A549 (cell line): ENCODE measurements around the gene SSU72. TPM values are rescaled to one million over a fixed set of nuclear protein-coding genes. Genes with fewer than 3 reads are reported as not detected.
A peak's percentile ranks its signal among the peaks of the same experiment; 100 is the strongest.
"Not testable (repeated sequence)": the region's sequence is repeated elsewhere in the genome, so short reads cannot be mapped to it uniquely, and the experiment has no call there.

Experiments used
- ATAC-seq, 2 experiments: fragments of 200-7000 bp in 1 of 2; fragments of >200 bp in 1 of 2; cut with Nextera tagmentation in 1 of 2; cut with Tn5 transposase in 1 of 2; 3 replicates each; pipeline versions ENCODE4 v1.8.0 to v1.9.1; 2018 to 2020; ENCODE audit warnings: mild to moderate bottlenecking in 1 of 2, moderate library complexity in 1 of 2
- CTCF ChIA-PET: fragments of 300-600 bp; sonication (Branson Sonifier 250); formaldehyde crosslinking; extraction: SDS; loops from one replicate; lab custom pipeline; 2021; ENCODE audit warnings: antibody characterized with exemption, inconsistent platforms; lab: Yijun Ruan, JAX
- POLR2A ChIA-PET: fragments of 350-600 bp; formaldehyde crosslinking; extraction: SDS; loops from one replicate; lab custom pipeline; 2021; ENCODE audit warnings: antibody characterized with exemption, inconsistent platforms; lab: Yijun Ruan, JAX
- DNase-seq, 2 experiments: peaks; one replicate each; pipeline versions ENCODE4 v3.0.0 to v3.0.0-alpha.2; 2011 to 2016; ENCODE audit warnings: low read depth in 1 of 2, low spot score in 1 of 2
- FAIRE-seq: peaks from 2 replicates; lab custom pipeline; 2011; peaks lifted over from hg19 to GRCh38; lab: Jason Lieb, UNC
- H3K27ac ChIP-seq, 2 experiments: fragments of >200 bp; sonication (Bioruptor Twin); formaldehyde crosslinking; 3 replicates each; pipeline ENCODE4 v1.5.1; 2016 to 2017
- H3K4me1 ChIP-seq: fragments of >200 bp; sonication (Bioruptor Twin); formaldehyde crosslinking; 3 replicates; pipeline ENCODE4 v1.6.1; 2016
- H3K4me2 ChIP-seq: fragments of >200 bp; sonication (Bioruptor Twin); formaldehyde crosslinking; 3 replicates; pipeline ENCODE4 v1.6.1; 2016
- H3K4me3 ChIP-seq: fragments of >200 bp; sonication (Bioruptor Twin); formaldehyde crosslinking; 3 replicates; pipeline ENCODE4 v1.5.1; 2016
- H3K9me3 ChIP-seq: fragments of >200 bp; sonication (Bioruptor Twin); formaldehyde crosslinking; 3 replicates; pipeline ENCODE4 v1.6.1; 2016
- CBX2 ChIP-seq: fragments of 200-600 bp; sonication (generic); IDR thresholded peaks from 2 replicates; pipeline ENCODE4 v1.6.1; 2016; ENCODE audit warnings: low read depth, mild to moderate bottlenecking, borderline replicate concordance
- CHD2 ChIP-seq: fragments of 150-350 bp; IDR thresholded peaks from 2 replicates; pipeline ENCODE4 v1.6.1; 2014; ENCODE audit warnings: low read length; ENCODE audit not compliant: partially characterized antibody
- EHF ChIP-seq: fragments of 250-450 bp; sonication (Bioruptor Pico); IDR thresholded peaks from 2 replicates; pipeline ENCODE4 v1.5.0; 2020; ENCODE audit warnings: mild to moderate bottlenecking
- ESRRA ChIP-seq: fragments of 150-350 bp; IDR thresholded peaks from 2 replicates; pipeline ENCODE4 v1.6.1; 2014; ENCODE audit warnings: mild to moderate bottlenecking, low read length, borderline replicate concordance
- FOSB ChIP-seq: fragments of 250-450 bp; sonication (Bioruptor Pico); IDR thresholded peaks from 2 replicates; pipeline ENCODE4 v1.5.0; 2020; ENCODE audit warnings: mild to moderate bottlenecking, moderate library complexity
- FOSL2 ChIP-seq, 2 experiments: fragments of 450-650 bp in 1 of 2; fragments of >200 bp in 1 of 2; sonication (Bioruptor Twin) in 1 of 2; formaldehyde crosslinking; IDR thresholded peaks; 2 replicates each; pipeline versions ENCODE4 v1.5.0 to v1.6.1; 2016 to 2020; ENCODE audit warnings: mild to moderate bottlenecking in 1 of 2, moderate library complexity in 1 of 2
- GATA3 ChIP-seq: IDR thresholded peaks from 2 replicates; pipeline ENCODE4 v1.6.1; 2012; ENCODE audit warnings: borderline replicate concordance
- HEYL ChIP-seq: fragments of 250-450 bp; sonication (Bioruptor Pico); IDR thresholded peaks from 2 replicates; pipeline ENCODE4 v1.8.0; 2021; ENCODE audit warnings: mild to moderate bottlenecking, moderate library complexity
- HOXB5 ChIP-seq: fragments of 250-450 bp; sonication (Bioruptor Pico); IDR thresholded peaks from 2 replicates; pipeline ENCODE4 v1.5.0; 2020; ENCODE audit warnings: mild to moderate bottlenecking, moderate library complexity
- MAZ ChIP-seq: fragments of 150-350 bp; IDR thresholded peaks from 2 replicates; pipeline ENCODE4 v1.6.1; 2014; ENCODE audit warnings: antibody characterized with exemption, low read depth, low read length, borderline replicate concordance
- MYC ChIP-seq: IDR thresholded peaks from 2 replicates; pipeline ENCODE4 v1.6.1; 2012; ENCODE audit warnings: mild to moderate bottlenecking, inconsistent platforms, low read length, improper control_type of control experiment, borderline replicate concordance
- NR3C1 ChIP-seq: fragments of >200 bp; sonication (Bioruptor Twin); formaldehyde crosslinking; IDR thresholded peaks from 3 replicates; pipeline ENCODE4 v1.6.1; 2017
- PBX3 ChIP-seq: IDR thresholded peaks from 2 replicates; pipeline ENCODE4 v1.6.1; 2012
- PHF8 ChIP-seq: fragments of 200-600 bp; sonication (generic); IDR thresholded peaks from 2 replicates; pipeline ENCODE4 v1.6.1; 2016; ENCODE audit warnings: low read depth, mild to moderate bottlenecking, antibody characterized with exemption, moderate library complexity, borderline replicate concordance
- POLR2A ChIP-seq: IDR thresholded peaks from 2 replicates; pipeline ENCODE4 v1.6.1; 2012; ENCODE audit warnings: mild to moderate bottlenecking, low read length
- RAD21 ChIP-seq, 2 experiments: fragments of >200 bp in 1 of 2; sonication (Bioruptor Twin) in 1 of 2; formaldehyde crosslinking in 1 of 2; IDR thresholded peaks in 1 of 2; conservative IDR thresholded peaks in 1 of 2; 2 replicates in 1 of 2; 3 replicates in 1 of 2; pipeline ENCODE4 v1.6.1; 2012 to 2018; ENCODE audit warnings: inconsistent platforms in 1 of 2
- RCOR1 ChIP-seq: fragments of 150-350 bp; IDR thresholded peaks from 2 replicates; pipeline ENCODE4 v1.6.1; 2014; ENCODE audit warnings: antibody characterized with exemption, low read length, low read depth
- RNF2 ChIP-seq: fragments of 200-600 bp; sonication (generic); IDR thresholded peaks from 2 replicates; pipeline ENCODE4 v1.6.1; 2016; ENCODE audit warnings: low read depth, mild to moderate bottlenecking, antibody characterized with exemption, moderate library complexity, borderline replicate concordance
- TFCP2L1 ChIP-seq: fragments of 250-450 bp; sonication (Bioruptor Pico); IDR thresholded peaks from 2 replicates; pipeline ENCODE4 v1.5.0; 2021; ENCODE audit warnings: mild to moderate bottlenecking
- USF2 ChIP-seq: fragments of 450-650 bp; IDR thresholded peaks from 2 replicates; pipeline ENCODE4 v1.6.1; 2014; ENCODE audit warnings: antibody characterized with exemption
- ZNF302 ChIP-seq: fragments of 250-450 bp; sonication (Bioruptor Pico); IDR thresholded peaks from 2 replicates; pipeline ENCODE4 v1.9.0; 2021; ENCODE audit warnings: inconsistent platforms, mild to moderate bottlenecking, moderate library complexity
- WGBS: methylation state at CpG from one replicate; pipeline ENCODE4 v1.1.6; 2017; ENCODE audit errors: missing lambda C conversion rate; 5-methylcytosine and 5-hydroxymethylcytosine counted together
- polyA plus RNA-seq, 4 experiments: library from polyadenylated mRNA; depleted of rRNA in 3 of 4; stranded (reverse); fragments of >200 nt; fragmentation: RNase III in 1 of 4; extraction: RNeasy Plus Mini Kit Qiagen cat#74134 plus additional on column Dnase treatment in 1 of 4; gene quantifications; 2 replicates in 3 of 4; 3 replicates in 1 of 4; pipeline ENCODE4 v1.2.3, GENCODE V29; 2011 to 2017

Gene SSU72
- polyA plus RNA-seq, 2 of the 4 experiments (the other 2 are of a cell fraction): 75.3 to 101 TPM

- Histone ChIP-seq H3K4me2 (no peak overlapping the region), H3K4me1 (peaks cover 6% of the 10 kb centered on the region), H3K4me3 (no peak overlapping the region), H3K27ac (no peak overlapping the region), H3K9me3 (no peaks in the 10 kb centered on the region)
- FAIRE-seq: no peak
- peak in 1 of 2 experiments; percentile 16; a peak in 2 of 6 replicates for ATAC-seq
- ChIA-PET POLR2A (no interaction called here), CTCF (interaction anchor here (0.8 kb wide), 1 partner anchor 12 kb away, joined by 3 read pairs; no protein-coding TSS in a partner anchor)
- TF ChIP-seq TFCP2L1 (CRISPR knock-in tag): no peak
- no peak for TF ChIP-seq RNF2
- no peak for TF ChIP-seq HOXB5 (CRISPR knock-in tag)
- no peak for TF ChIP-seq ESRRA
- TF ChIP-seq FOSL2 (IDR thresholded peaks at IDR 0.05): no peak
- TF ChIP-seq FOSL2 (CRISPR knock-in tag; IDR thresholded peaks at IDR 0.05): no peak
- TF ChIP-seq POLR2A: no peak
- TF ChIP-seq GATA3: no peak
- TF ChIP-seq PBX3: no peak
- TF ChIP-seq NR3C1: no peak
- TF ChIP-seq PHF8: no peak
- no peak for TF ChIP-seq ZNF302 (CRISPR knock-in tag)
- 91% methylated on average over 4 of the region's 4 CpGs for WGBS
- no peak for DNase-seq
Measured at GRCh38 chr1:1558591-1558990, 16.1 kb downstream of the SSU72 start.

- WGBS: 95% methylated on average over 7 of the region's 7 CpGs
- H3K27ac ChIP-seq, DNase-seq, H3K4me3 ChIP-seq, ATAC-seq, H3K4me2 ChIP-seq, CTCF ChIA-PET, FAIRE-seq, POLR2A ChIA-PET, H3K9me3 ChIP-seq, H3K4me1 ChIP-seq: not testable (repeated sequence)
Measured at GRCh38 chr1:1557688-1558087, 17.0 kb downstream of the SSU72 start.

GRCh38 chr1:1556961-1557360 lies 17.7 kb downstream of the SSU72 start:
- H3K9me3 ChIP-seq, DNase-seq, H3K4me2 ChIP-seq, H3K4me1 ChIP-seq, H3K27ac ChIP-seq, FAIRE-seq, POLR2A ChIA-PET, H3K4me3 ChIP-seq, ATAC-seq: not testable (repeated sequence)
- CTCF ChIA-PET: interaction anchor here (0.7 kb wide), 1 partner anchor 14 kb away, joined by 3 read pairs; no protein-coding TSS in a partner anchor
- 87% methylated on average over 11 of the region's 11 CpGs for WGBS

GRCh38 chr1:1556505-1556904 lies 18.2 kb downstream of the SSU72 start:
- DNase-seq: no peak
- H3K4me2 ChIP-seq: no peak overlapping the region
- H3K9me3 ChIP-seq: no peaks in the 10 kb centered on the region
- ChIA-PET POLR2A (no interaction called here), CTCF (interaction anchor here (0.7 kb wide), 1 partner anchor 14 kb away, joined by 3 read pairs; no protein-coding TSS in a partner anchor)
- no peak for FAIRE-seq
- no peak overlapping the region for H3K4me3 ChIP-seq
- WGBS: 94% methylated on average over 4 of the region's 6 CpGs
- H3K27ac ChIP-seq: no peak overlapping the region
- H3K4me1 ChIP-seq: peaks cover 6% of the 10 kb centered on the region
- no peak for ATAC-seq
- no peak for TF ChIP-seq RAD21 (conservative IDR thresholded peaks at IDR 0.05 in 1 of 2, IDR thresholded peaks at IDR 0.05 in 1 of 2)
- TF ChIP-seq HOXB5 (CRISPR knock-in tag): no peak
- TF ChIP-seq CHD2: no peak
- no peak for TF ChIP-seq FOSB (CRISPR knock-in tag)
- TF ChIP-seq MAZ: no peak
- no peak for TF ChIP-seq HEYL (CRISPR knock-in tag)
- TF ChIP-seq RCOR1: no peak
- TF ChIP-seq EHF (CRISPR knock-in tag): no peak
- TF ChIP-seq CBX2: no peak
- TF ChIP-seq TFCP2L1 (CRISPR knock-in tag): no peak
- no peak for TF ChIP-seq MYC
- TF ChIP-seq USF2: no peak
